ENCODE measurements around the gene BORA.

- TF ChIP-seq GATA3 (IDR thresholded peaks at IDR 0.05; ENCODE audit: low read depth, low read length) (no peak), GATA2 (IDR thresholded peaks at IDR 0.05; ENCODE audit: low read depth, low read length) (no peak)
Observed at GRCh38 chr13:72728290-72728605, 525 bp downstream of the BORA start.
